ENCODE measurements around the gene ZBTB7B.

The ZBTB7B gene

GRCh38 chr1:154972517-154973343 is 29.9 kb upstream of the ZBTB7B start:
- Histone ChIP-seq H3K4me1 (ENCODE audit: control insufficient read depth, insufficient read depth, low read length) (peaks cover 12% of the 10 kb centered on the region), H3K9me3 (ENCODE audit: control insufficient read depth, insufficient read depth, low read depth, low read length) (no peaks in the 10 kb centered on the region), H3K36me3 (ENCODE audit: control insufficient read depth in 2 of 2, insufficient read depth in 1 of 2, low read length in 2 of 2) (peaks cover 0 to 19% of the 10 kb centered on the region in 2 experiments; a peak in 2 of 3 replicates), H3K27ac (ENCODE audit: extremely low read depth, low read depth, low read length) (peak overlapping the region; percentile 76), H3K4me3 (ENCODE audit: low read depth, low read length) (peak overlapping the region; percentile 16)
- POLR2A ChIA-PET, result interaction anchor here (0.6 to 6.0 kb wide), 17 partner anchors 8 to 103 kb away, joined by 3 to 69 read pairs (median 8); partner anchors contain the start of genes ADAM15, FLAD1, KCNN3 and LENEP
- CTCF ChIA-PET, result interaction anchor here (0.6 to 2.7 kb wide), 17 partner anchors 9 to 413 kb away, joined by 3 to 16 read pairs (median 4); partner anchors contain the start of genes FLAD1 and PYGO2
- TF ChIP-seq ZBTB21 (tag by site-specific recombination; IDR thresholded peaks at IDR 0.05) (no peak; the same call in 1 of the 2 replicates), ZNF302 (tag by site-specific recombination; IDR thresholded peaks at IDR 0.05; ENCODE audit: low read depth) (no peak), ZNF621 (tag by site-specific recombination; IDR thresholded peaks at IDR 0.05) (no peak), ZNF48 (tag by site-specific recombination; IDR thresholded peaks at IDR 0.05) (no peak), REPIN1 (tag by site-specific recombination; IDR thresholded peaks at IDR 0.05; ENCODE audit: low read depth) (no peak), ZNF837 (tag by site-specific recombination; IDR thresholded peaks at IDR 0.05) (no peak), ZNF202 (tag by site-specific recombination; IDR thresholded peaks at IDR 0.05; ENCODE audit: borderline replicate concordance) (no peak), ZNF701 (tag by site-specific recombination; IDR thresholded peaks at IDR 0.05) (no peak), ZBTB10 (tag by site-specific recombination; IDR thresholded peaks at IDR 0.05) (no peak), ZNF777 (tag by site-specific recombination; IDR thresholded peaks at IDR 0.05; ENCODE audit: borderline replicate concordance) (no peak), TSHZ1 (tag by site-specific recombination; IDR thresholded peaks at IDR 0.05; ENCODE audit: borderline replicate concordance) (no peak), ZNF658 (tag by site-specific recombination; IDR thresholded peaks at IDR 0.05) (no peak), KLF7 (tag by site-specific recombination; IDR thresholded peaks at IDR 0.05; ENCODE audit: borderline replicate concordance) (no peak), WT1 (tag by site-specific recombination; IDR thresholded peaks at IDR 0.05) (peak; percentile 27; the same call in 1 of the 2 replicates), YY2 (tag by site-specific recombination; IDR thresholded peaks at IDR 0.05) (no peak), ZNF555 (tag by site-specific recombination; conservative IDR thresholded peaks at IDR 0.05) (no peak), ZNF580 (tag by site-specific recombination; IDR thresholded peaks at IDR 0.05) (no peak), PRDM10 (tag by site-specific recombination; IDR thresholded peaks at IDR 0.05) (peak; percentile 94), ZNF561 (tag by site-specific recombination; IDR thresholded peaks at IDR 0.05; ENCODE audit: borderline replicate concordance) (no peak), GFI1B (tag by site-specific recombination; IDR thresholded peaks at IDR 0.05) (no peak), ZNF121 (tag by site-specific recombination; IDR thresholded peaks at IDR 0.05) (no peak), ZNF843 (tag by site-specific recombination; IDR thresholded peaks at IDR 0.05) (no peak; the same call in 1 of the 2 replicates), ZNF366 (tag by site-specific recombination; conservative IDR thresholded peaks at IDR 0.05) (peak; percentile 53), SCRT2 (tag by site-specific recombination; IDR thresholded peaks at IDR 0.05) (no peak), ZNF558 (tag by site-specific recombination; IDR thresholded peaks at IDR 0.05) (no peak), ZNF416 (tag by site-specific recombination; IDR thresholded peaks at IDR 0.05) (no peak), ZNF510 (tag by site-specific recombination; IDR thresholded peaks at IDR 0.05; ENCODE audit: insufficient replicate concordance) (no peak), ZNF660 (tag by site-specific recombination; IDR thresholded peaks at IDR 0.05) (no peak)

Data from HEK293 (cell line).